Esophagus muscularis mucosa (tissue), 4 donors: ENCODE data around the gene GNG7. TPM values are rescaled to one million over a fixed set of nuclear protein-coding genes. Genes with fewer than 3 reads are reported as not detected.
A peak's percentile ranks its signal among the peaks of the same experiment; 100 is the strongest.
"Not testable (repeated sequence)": the region's sequence is repeated elsewhere in the genome, so short reads cannot be mapped to it uniquely, and the experiment has no call there.

ENCODE experiments used
- DNase-seq: peaks from one replicate; pipeline ENCODE4 v3.0.0-alpha.2; 2017; ENCODE audit errors: extremely low spot score
- H3K27ac ChIP-seq, 4 donors: fragments of 200-600 bp; sonication (generic); replicated peaks in 1 of 4; 1 replicate in 3 of 4; 2 replicates in 1 of 4; pipeline ENCODE4 v1.5.1; 2016 to 2019; ENCODE audit warnings: mild to moderate bottlenecking in 1 of 4
- H3K27me3 ChIP-seq, 4 donors: fragments of 200-600 bp; sonication (generic); one replicate each; pipeline versions ENCODE4 v1.5.1 to v1.6.0; 2016 to 2019
- H3K36me3 ChIP-seq, 4 donors: fragments of 200-600 bp; sonication (generic); one replicate each; pipeline ENCODE4 v1.5.1; 2016 to 2019
- H3K4me1 ChIP-seq, 4 donors: fragments of 200-600 bp; sonication (generic); one replicate each; pipeline ENCODE4 v1.5.1; 2016 to 2019
- H3K4me3 ChIP-seq, 4 donors: fragments of 200-600 bp; sonication (generic); 1 replicate in 2 of 4; 2 replicates in 2 of 4; pipeline ENCODE4 v1.5.1; 2016 to 2019; ENCODE audit warnings: mild to moderate bottlenecking in 4 of 4, moderate library complexity in 1 of 4
- H3K9me3 ChIP-seq, 4 donors: fragments of 200-600 bp; sonication (generic); 1 replicate in 3 of 4; 2 replicates in 1 of 4; pipeline ENCODE4 v1.5.1; 2016 to 2019
- EP300 ChIP-seq: sonication (generic); formaldehyde crosslinking; IDR thresholded peaks from one replicate; pipeline ENCODE4 v1.6.1; 2017; ENCODE audit warnings: antibody characterized with exemption
- POLR2A ChIP-seq: fragments of 450-650 bp; IDR thresholded peaks from one replicate; pipeline ENCODE4 v1.6.1; 2017; ENCODE audit warnings: antibody characterized with exemption, moderate library complexity, mild to moderate bottlenecking, low read depth
- POLR2AphosphoS5 ChIP-seq, 2 donors: sonication (generic); formaldehyde crosslinking; IDR thresholded peaks; one replicate each; pipeline ENCODE4 v1.6.1; 2017; ENCODE audit warnings: antibody characterized with exemption in 2 of 2
- WGBS: methylation state at CpG from one replicate; pipeline ENCODE4 v1.1.5; 2018; 5-methylcytosine and 5-hydroxymethylcytosine counted together
- intact Hi-C: fragments of 100-400 bp; cut with DNase I; formaldehyde crosslinking; loops from one replicate; pipeline ENCODE4 v1.15.1; 2023
- total RNA-seq, 4 donors: library from RNA; depleted of rRNA; stranded (reverse); fragments of >200 nt; gene quantifications; one replicate each; pipeline versions ENCODE4 v1.1.0 to v1.2.1, GENCODE V29; 2016
- TF ChIP-seq, protein P1 (sequence below), 3 experiments: fragments of 200-600 bp in 2 of 3; fragments of 450-650 bp in 1 of 3; sonication (generic) in 2 of 3; IDR thresholded peaks; one replicate each; pipeline ENCODE4 v1.5.1; 2017 to 2019; ENCODE audit warnings: antibody characterized with exemption in 3 of 3, mild to moderate bottlenecking in 2 of 3, moderate library complexity in 1 of 3

The GNG7 gene
- total RNA-seq, 4 donors from 2014 or later = 6.3 to 18.8 (median 13.0) TPM

DNA sequence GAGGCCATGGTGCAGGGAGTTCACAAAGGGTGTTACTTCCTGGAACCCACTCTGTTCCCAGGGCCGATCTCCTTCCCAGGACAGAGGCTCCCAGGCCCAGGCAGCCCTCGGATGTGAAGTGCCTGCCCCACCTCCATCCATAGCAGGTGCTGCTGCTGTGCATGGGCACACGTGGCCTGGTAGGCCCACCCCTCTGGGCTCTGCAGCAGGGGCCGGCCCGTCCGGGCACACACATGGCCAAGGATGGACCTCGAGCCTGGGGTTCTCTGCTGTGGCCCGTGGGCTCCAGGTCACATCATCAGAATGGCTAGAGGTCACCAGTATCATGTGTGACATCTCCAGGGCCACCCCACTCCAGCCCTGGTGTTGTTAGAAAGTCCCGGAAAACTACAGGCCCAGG lies 154.8 kb downstream of the GNG7 start:
- 87% methylated on average over 7 of the region's 9 CpGs for WGBS
- Histone ChIP-seq H3K27me3 (no peaks in the 10 kb centered on the region), H3K4me3 (no peak overlapping the region), H3K27ac (peak overlapping the region; percentile 91 to 97 (median 92)), H3K4me1 (peaks cover 65 to 79% (median 75%) of the 10 kb centered on the region in 4 donors), H3K9me3 (no peaks in the 10 kb centered on the region), H3K36me3 (no peaks in the 10 kb centered on the region)
- intact Hi-C loops = no loop called here
- TF ChIP-seq POLR2AphosphoS5 (IDR thresholded peaks at IDR 0.05) (no peak), POLR2A (no peak), EP300 (no peak)
- TF ChIP-seq, protein P1, sequence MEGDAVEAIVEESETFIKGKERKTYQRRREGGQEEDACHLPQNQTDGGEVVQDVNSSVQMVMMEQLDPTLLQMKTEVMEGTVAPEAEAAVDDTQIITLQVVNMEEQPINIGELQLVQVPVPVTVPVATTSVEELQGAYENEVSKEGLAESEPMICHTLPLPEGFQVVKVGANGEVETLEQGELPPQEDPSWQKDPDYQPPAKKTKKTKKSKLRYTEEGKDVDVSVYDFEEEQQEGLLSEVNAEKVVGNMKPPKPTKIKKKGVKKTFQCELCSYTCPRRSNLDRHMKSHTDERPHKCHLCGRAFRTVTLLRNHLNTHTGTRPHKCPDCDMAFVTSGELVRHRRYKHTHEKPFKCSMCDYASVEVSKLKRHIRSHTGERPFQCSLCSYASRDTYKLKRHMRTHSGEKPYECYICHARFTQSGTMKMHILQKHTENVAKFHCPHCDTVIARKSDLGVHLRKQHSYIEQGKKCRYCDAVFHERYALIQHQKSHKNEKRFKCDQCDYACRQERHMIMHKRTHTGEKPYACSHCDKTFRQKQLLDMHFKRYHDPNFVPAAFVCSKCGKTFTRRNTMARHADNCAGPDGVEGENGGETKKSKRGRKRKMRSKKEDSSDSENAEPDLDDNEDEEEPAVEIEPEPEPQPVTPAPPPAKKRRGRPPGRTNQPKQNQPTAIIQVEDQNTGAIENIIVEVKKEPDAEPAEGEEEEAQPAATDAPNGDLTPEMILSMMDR (IDR thresholded peaks at IDR 0.05) = no peak
- no peak for DNase-seq

DNA sequence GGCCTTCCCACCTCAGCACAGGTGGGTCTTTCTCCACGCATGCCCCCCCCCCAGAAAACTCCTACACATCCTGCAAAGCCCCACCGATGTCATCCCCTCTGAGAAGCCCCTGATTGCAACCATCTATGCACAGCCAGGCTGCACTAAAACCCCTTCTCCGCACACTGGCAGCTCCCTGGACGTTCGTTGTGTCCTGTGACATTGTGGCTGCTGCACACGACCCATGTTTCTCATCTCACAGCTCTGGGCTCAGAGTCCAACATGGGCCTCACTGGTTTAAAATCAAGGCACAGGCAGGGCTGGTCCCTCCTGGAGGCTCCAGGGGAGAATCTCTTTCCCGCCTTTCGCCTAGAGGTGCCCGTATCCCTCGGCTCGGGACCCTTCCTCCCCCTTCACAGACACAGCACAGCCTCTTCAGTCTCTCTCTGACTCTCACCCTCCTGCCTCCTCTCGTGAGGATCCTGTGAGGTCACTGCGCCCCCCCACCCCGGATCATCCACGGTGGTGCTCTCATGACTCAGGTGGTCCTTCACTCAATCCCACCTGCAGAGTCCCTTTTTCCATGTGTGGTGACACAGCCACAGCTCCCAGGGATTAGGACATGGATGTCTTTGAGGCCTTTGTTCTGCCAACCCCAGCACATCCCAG lies 155.3 kb downstream of the GNG7 start:
- peaks cover 66 to 82% (median 78%) of the 10 kb centered on the region in 4 donors for H3K4me1 ChIP-seq
- intact Hi-C loops = no loop called here
- H3K27ac ChIP-seq = peak overlapping the region; percentile 91 to 97 (median 92)

DNA sequence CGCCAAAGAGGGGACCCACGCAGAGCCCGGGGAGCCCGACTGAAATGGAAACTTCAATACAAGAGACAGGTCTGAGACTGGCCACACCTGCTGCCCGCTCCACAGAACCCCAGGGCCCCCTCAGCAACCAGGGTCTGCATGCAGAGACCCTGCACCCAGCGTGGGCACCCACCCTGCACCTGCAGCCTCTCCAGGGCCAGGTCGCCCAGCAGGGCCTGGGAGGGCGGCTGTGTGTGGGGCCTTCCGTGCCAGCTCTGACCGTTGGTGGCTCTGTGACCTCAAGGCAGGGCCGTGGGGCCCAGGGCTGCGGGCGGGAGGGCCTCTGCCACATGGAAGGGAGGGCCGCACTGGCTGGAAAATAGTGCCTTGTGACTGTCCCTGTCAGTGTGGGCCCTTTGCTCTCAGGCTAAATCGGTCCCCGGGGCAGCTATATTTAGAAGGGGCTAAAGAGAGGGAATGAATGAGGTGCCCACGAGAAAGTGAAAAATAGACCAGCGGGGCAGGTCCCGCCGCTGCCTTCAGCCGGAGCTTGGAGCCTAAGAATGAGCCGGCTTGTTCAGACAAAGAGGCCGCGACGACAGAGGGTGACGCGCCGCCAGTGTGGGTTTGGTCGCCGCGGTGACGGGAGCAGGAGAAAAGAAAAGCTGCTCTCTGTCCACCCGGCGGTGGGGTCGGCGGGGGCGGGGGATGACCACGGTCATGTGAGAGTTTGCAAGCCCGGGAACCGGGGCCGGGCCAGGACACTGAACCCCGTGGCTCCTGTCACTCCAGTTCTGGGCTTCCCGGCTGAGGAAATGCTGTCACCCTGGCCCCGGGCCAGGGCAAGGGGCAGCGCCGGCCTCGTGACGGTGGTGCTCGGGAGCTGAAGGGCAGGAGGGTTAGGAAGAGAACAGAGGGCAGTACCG lies 156.1 kb downstream of the GNG7 start:
- DNase-seq = peak; percentile 96
- peak overlapping the region; percentile 91 to 97 (median 92) for H3K27ac ChIP-seq
- H3K9me3 ChIP-seq = no peaks in the 10 kb centered on the region
- intact Hi-C loops = no loop called here
- peaks cover 74 to 89% (median 85%) of the 10 kb centered on the region in 4 donors for H3K4me1 ChIP-seq
- TF ChIP-seq, protein P1 (IDR thresholded peaks at IDR 0.05) = no peak
- peak; percentile 54 to 55 for TF ChIP-seq POLR2AphosphoS5 (IDR thresholded peaks at IDR 0.05)
- H3K4me3 ChIP-seq = peak overlapping the region in 3 of 4 donors; percentile 3 to 20 (median 3)
- H3K36me3 ChIP-seq = no peaks in the 10 kb centered on the region
- 73% methylated on average over 31 of the region's 50 CpGs for WGBS
- no peaks in the 10 kb centered on the region for H3K27me3 ChIP-seq

More for the DNA sequence above, 155.3 kb downstream of the GNG7 start:
- WGBS = 89% methylated on average over 15 of the region's 15 CpGs
- TF ChIP-seq EP300 (no peak), POLR2AphosphoS5 (IDR thresholded peaks at IDR 0.05) (no peak), POLR2A (no peak)
- TF ChIP-seq, protein P1 (IDR thresholded peaks at IDR 0.05) = no peak
- no peaks in the 10 kb centered on the region for H3K27me3 ChIP-seq
- no peaks in the 10 kb centered on the region for H3K9me3 ChIP-seq
- no peak for DNase-seq
- H3K36me3 ChIP-seq = no peaks in the 10 kb centered on the region
- H3K4me3 ChIP-seq = no peak overlapping the region

DNA sequence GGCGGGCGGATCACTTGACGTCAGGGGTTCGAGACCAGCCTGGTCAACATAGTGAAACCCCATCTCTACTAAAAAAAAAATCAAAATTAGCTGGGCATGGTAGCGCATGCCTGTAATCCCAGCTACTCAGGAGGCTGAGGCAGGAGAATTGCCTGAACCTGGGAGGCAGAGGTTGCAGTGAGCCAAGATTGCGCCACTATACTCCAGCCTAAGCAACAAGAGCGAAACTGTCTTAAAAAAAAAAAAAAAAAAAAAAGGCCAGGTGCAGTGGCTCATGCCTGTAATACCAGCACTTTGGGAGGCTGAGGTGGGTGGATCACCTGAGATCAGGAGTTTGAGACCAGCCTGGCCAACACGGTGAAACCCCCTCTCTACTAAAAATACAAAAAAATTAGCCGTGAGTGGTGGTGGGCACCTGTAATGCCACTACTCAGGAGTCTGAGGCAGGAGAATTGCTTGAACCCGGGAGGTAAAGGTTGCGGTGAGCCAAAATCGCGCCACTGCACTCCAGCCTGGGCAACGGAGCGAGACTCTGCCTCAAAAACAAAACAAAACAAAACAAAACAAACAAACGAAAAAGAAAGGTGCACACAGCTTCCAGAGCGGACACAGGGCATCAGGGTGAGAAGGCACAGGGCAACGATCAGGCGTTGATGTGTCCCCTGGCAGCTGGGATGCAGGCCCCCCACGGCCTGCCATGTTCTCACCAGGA lies 156.9 kb downstream of the GNG7 start:
- H3K36me3 ChIP-seq, intact Hi-C loops, DNase-seq, H3K9me3 ChIP-seq, H3K27me3 ChIP-seq: not testable (repeated sequence)
- peak overlapping the region in 1 of 4 donors; percentile 20 for H3K4me3 ChIP-seq
- peaks cover 72 to 90% (median 86%) of the 10 kb centered on the region in 4 donors for H3K4me1 ChIP-seq
- H3K27ac ChIP-seq = peak overlapping the region; percentile 91 to 97 (median 92)
- 91% methylated on average over 20 of the region's 20 CpGs for WGBS
